Sigmoid colon (tissue), 7 donors: ENCODE results near the gene ALDH3A2. TPM values are rescaled to one million over a fixed set of nuclear protein-coding genes. Genes with fewer than 3 reads are reported as not detected.
A peak's percentile ranks its signal among the peaks of the same experiment; 100 is the strongest.

Source experiments
- DNase-seq: peaks from one replicate; pipeline ENCODE4 v3.0.0-alpha.2; 2019
- H3K27ac ChIP-seq, 4 donors: fragments of 200-600 bp; sonication (generic); one replicate each; pipeline ENCODE4 v1.5.1; 2016 to 2019; ENCODE audit warnings: mild to moderate bottlenecking in 1 of 4
- H3K27me3 ChIP-seq, 3 donors: fragments of 200-600 bp; sonication (generic); one replicate each; pipeline ENCODE4 v1.5.1; 2019; ENCODE audit warnings: mild to moderate bottlenecking in 1 of 3
- H3K36me3 ChIP-seq, 4 donors: fragments of 200-600 bp; sonication (generic); one replicate each; pipeline ENCODE4 v1.5.1; 2016 to 2019
- H3K4me1 ChIP-seq, 4 donors: fragments of 200-600 bp; sonication (generic); one replicate each; pipeline ENCODE4 v1.5.1; 2017 to 2019
- H3K4me3 ChIP-seq, 4 donors: fragments of 200-600 bp; sonication (generic); one replicate each; pipeline ENCODE4 v1.5.1; 2017 to 2019; ENCODE audit warnings: mild to moderate bottlenecking in 2 of 4, moderate library complexity in 1 of 4
- H3K9me3 ChIP-seq, 4 donors: fragments of 200-600 bp in 3 of 4; sonication (generic) in 3 of 4; one replicate each; pipeline versions ENCODE4 v1.5.1 to v1.6.1; 2013 to 2019
- CTCF ChIP-seq, 4 experiments: fragments of 450-650 bp in 3 of 4; fragments of 200-600 bp in 1 of 4; IDR thresholded peaks; one replicate each; pipeline ENCODE4 v1.5.1; 2016 to 2019; ENCODE audit warnings: antibody characterized with exemption in 4 of 4, mild to moderate bottlenecking in 3 of 4, moderate library complexity in 2 of 4
- EP300 ChIP-seq, 4 donors: sonication (generic); formaldehyde crosslinking; IDR thresholded peaks; one replicate each; pipeline ENCODE4 v1.6.1; 2017; ENCODE audit warnings: antibody characterized with exemption in 4 of 4
- POLR2A ChIP-seq, 2 donors: fragments of 450-650 bp; IDR thresholded peaks; one replicate each; pipeline ENCODE4 v1.6.1; 2016; ENCODE audit warnings: antibody characterized with exemption in 2 of 2, mild to moderate bottlenecking in 2 of 2, moderate library complexity in 2 of 2
- POLR2AphosphoS5 ChIP-seq, 4 donors: sonication (generic); formaldehyde crosslinking; IDR thresholded peaks; one replicate each; pipeline ENCODE4 v1.6.1; 2017; ENCODE audit warnings: antibody characterized with exemption in 4 of 4
- WGBS, 2 donors: extraction: QIAGEN DNeasy Blood & Tissue Kit; methylation state at CpG; one replicate each; pipeline ENCODE4 v1.1.7; 2013; 5-methylcytosine and 5-hydroxymethylcytosine counted together
- intact Hi-C: fragments of 100-400 bp; cut with DNase I; formaldehyde crosslinking; loops from one replicate; pipeline ENCODE4 v1.15.1; 2023
- polyA plus RNA-seq, 3 donors: library from polyadenylated mRNA; stranded (reverse); fragments of 200-250 nt; gene quantifications; one replicate each; pipeline ENCODE4 v1.2.3, GENCODE V29; 2013
- small RNA-seq, 3 donors: library from RNA; depleted of rRNA; stranded (forward); fragments of <200 nt; gene quantifications; one replicate each; pipeline ENCODE3, GENCODE V24; 2016
- total RNA-seq, 4 donors: library from RNA; depleted of rRNA; stranded (reverse); fragments of >200 nt; gene quantifications; one replicate each; pipeline ENCODE4 v1.1.0, GENCODE V29; 2016
- donor health status: healthy with polysubstance abuse.
- donor health status: Bipolar disorder and iron deficiency.
- donor health status: healthy.

Gene ALDH3A2
- total and polyA plus RNA-seq, 7 donors: 45.0 to 104 (median 58.6) TPM

- H3K4me3 ChIP-seq: peak overlapping the region in 1 of 4 donors; percentile 44
- DNase-seq: no peak
Observed at GRCh38 chr17:19723964-19724363, 75.4 kb downstream of the ALDH3A2 start.

GRCh38 chr17:19724501-19725420 is 76.2 kb downstream of the ALDH3A2 start:
- TF ChIP-seq POLR2AphosphoS5 (IDR thresholded peaks at IDR 0.05) (peak in 3 of 4 donors; percentile 31 to 45 (median 38)), EP300 (IDR thresholded peaks at IDR 0.05) (no peak)
- no peaks in the 10 kb centered on the region for H3K36me3 ChIP-seq
- peak overlapping the region in 3 of 4 donors; percentile 39 to 51 (median 44) for H3K4me3 ChIP-seq
- peak overlapping the region; percentile 58 to 93 (median 69) for H3K27ac ChIP-seq
- peaks cover 0 to 44% (median 35%) of the 10 kb centered on the region in 4 donors for H3K4me1 ChIP-seq
- no peaks in the 10 kb centered on the region for H3K27me3 ChIP-seq
- intact Hi-C loops: loop anchor here (5.0 kb wide), 1 partner anchor 217 kb away; no protein-coding TSS in a partner anchor
- 27 to 45% methylated on average over 55 of the region's 55 CpGs for WGBS, 2 donors
- no peaks in the 10 kb centered on the region for H3K9me3 ChIP-seq
- peak; percentile 85 for DNase-seq

More at GRCh38 chr17:19723964-19724363, 75.4 kb downstream of the ALDH3A2 start:
- no peak for TF ChIP-seq CTCF (IDR thresholded peaks at IDR 0.05)
- no peak for TF ChIP-seq POLR2A (IDR thresholded peaks at IDR 0.05)
- TF ChIP-seq POLR2AphosphoS5 (IDR thresholded peaks at IDR 0.05): no peak
- TF ChIP-seq EP300 (IDR thresholded peaks at IDR 0.05): no peak
- WGBS, 2 donors: 94 to 99% methylated on average over 1 of the region's 1 CpG
- Histone ChIP-seq H3K27ac (peak overlapping the region; percentile 58 to 93 (median 69)), H3K4me1 (peaks cover 0 to 41% (median 35%) of the 10 kb centered on the region in 4 donors), H3K36me3 (no peaks in the 10 kb centered on the region), H3K9me3 (no peaks in the 10 kb centered on the region), H3K27me3 (no peaks in the 10 kb centered on the region)
- intact Hi-C loops: no loop called here

GRCh38 chr17:19725486-19725885 is 76.9 kb downstream of the ALDH3A2 start:
- H3K27me3 ChIP-seq: no peaks in the 10 kb centered on the region
- no peaks in the 10 kb centered on the region for H3K36me3 ChIP-seq
- no peaks in the 10 kb centered on the region for H3K9me3 ChIP-seq
- WGBS, 2 donors: 89 to 92% methylated on average over 5 of the region's 5 CpGs
- intact Hi-C loops: loop anchor here (5.0 kb wide), 1 partner anchor 218 kb away; no protein-coding TSS in a partner anchor
- peak overlapping the region in 2 of 4 donors; percentile 73 to 93 for H3K27ac ChIP-seq
- peaks cover 0 to 44% (median 35%) of the 10 kb centered on the region in 4 donors for H3K4me1 ChIP-seq
- TF ChIP-seq EP300 (IDR thresholded peaks at IDR 0.05): no peak
- TF ChIP-seq CTCF (IDR thresholded peaks at IDR 0.05): no peak
- TF ChIP-seq POLR2A (IDR thresholded peaks at IDR 0.05): no peak
- TF ChIP-seq POLR2AphosphoS5 (IDR thresholded peaks at IDR 0.05): no peak
- no peak for DNase-seq
- H3K4me3 ChIP-seq: no peak overlapping the region

GRCh38 chr17:19726631-19727376 is 78.3 kb downstream of the ALDH3A2 start:
- no peak overlapping the region for H3K4me3 ChIP-seq
- intact Hi-C loops: loop anchor here (5.0 kb wide), 1 partner anchor 220 kb away; no protein-coding TSS in a partner anchor
- H3K27ac ChIP-seq: peak overlapping the region; percentile 82 to 93 (median 90)
- TF ChIP-seq POLR2A (IDR thresholded peaks at IDR 0.05) (no peak), EP300 (IDR thresholded peaks at IDR 0.05) (no peak), POLR2AphosphoS5 (IDR thresholded peaks at IDR 0.05) (no peak)
- no peak for DNase-seq
- H3K4me1 ChIP-seq: peaks cover 0 to 44% (median 35%) of the 10 kb centered on the region in 4 donors
- no peaks in the 10 kb centered on the region for H3K27me3 ChIP-seq
- H3K36me3 ChIP-seq: no peaks in the 10 kb centered on the region
- no peaks in the 10 kb centered on the region for H3K9me3 ChIP-seq
- 86 to 89% methylated on average over 7 of the region's 7 CpGs for WGBS, 2 donors

Small RNAs within 50 kb of the gene (small RNA-seq; reads per million reads assigned to genes)
- gene NMTRQ-TTG12-1: 0 reads per million in 3 donors
- gene RF00322: 0 reads per million in 3 donors

Other genes with a start within 250 kb of the ALDH3A2 start
- gene RNF112, start 237.5 kb upstream of the ALDH3A2 start, total RNA-seq: 1 to 10 TPM; 3.8 to 8.6 (median 7.8) TPM
- 1 to 10 TPM in 1 of 3 donors, under 1 TPM in 2; 0.60 to 7.2 (median 0.92) TPM for gene RNF112, start 237.5 kb upstream of the ALDH3A2 start, polyA plus RNA-seq
- gene SLC47A1, start 114.9 kb upstream of the ALDH3A2 start, total RNA-seq: 1 to 10 TPM in 2 of 4 donors, under 1 TPM in 2; 0.82 to 8.2 (median 2.5) TPM
- gene SLC47A1, start 114.9 kb upstream of the ALDH3A2 start, polyA plus RNA-seq: 1 to 10 TPM in 2 of 3 donors, under 1 TPM in 1; 0.82 to 3.7 (median 1.2) TPM
- gene SLC47A2, start 67.8 kb downstream of the ALDH3A2 start, total RNA-seq: not detected
- under 1 TPM; 0.35 to 0.60 (median 0.46) TPM for gene SLC47A2, start 67.8 kb downstream of the ALDH3A2 start, polyA plus RNA-seq
- 1 to 10 TPM in 1 of 4 donors, under 1 TPM in 3; 0.16 to 1.1 (median 0.56) TPM for gene ALDH3A1, start 99.5 kb downstream of the ALDH3A2 start, total RNA-seq
- gene ALDH3A1, start 99.5 kb downstream of the ALDH3A2 start, polyA plus RNA-seq: 1 to 10 TPM; 1.7 to 6.0 (median 3.0) TPM
- gene ULK2, start 219.2 kb downstream of the ALDH3A2 start, total RNA-seq: 10 to 100 TPM; 27.0 to 31.3 (median 28.2) TPM
- gene ULK2, start 219.2 kb downstream of the ALDH3A2 start, polyA plus RNA-seq: 1 to 10 TPM; 2.5 to 5.4 (median 4.6) TPM